ENCODE measurements around the gene TRIM32.
"Not testable (repeated sequence)": the region's sequence is repeated elsewhere in the genome, so short reads cannot be mapped to it uniquely, and the experiment has no call there.

Gene TRIM32

GRCh38 chr9:116683535-116683934 lies 3.6 kb upstream of the TRIM32 start:
- DNase-seq, result no peak

- no peak for DNase-seq
These were observed 1.9 kb upstream of the TRIM32 start for GRCh38 chr9:116685166-116685565.

GRCh38 chr9:116686135-116686534 lies 970 bp upstream of the TRIM32 start:
- no peak for DNase-seq

- peak; percentile 28 for DNase-seq
These were observed 422 bp upstream of the TRIM32 start for GRCh38 chr9:116686693-116687073.

GRCh38 chr9:116687754-116688135 lies 640 bp downstream of the TRIM32 start:
- peak; percentile 34 for DNase-seq

- no peak for DNase-seq
These were observed 1.8 kb downstream of the TRIM32 start for GRCh38 chr9:116688806-116689485.

GRCh38 chr9:116689486-116690032 lies 2.5 kb downstream of the TRIM32 start:
- no peak for DNase-seq

GRCh38 chr9:116690805-116691204 lies 3.7 kb downstream of the TRIM32 start:
- DNase-seq, result not testable (repeated sequence)

GRCh38 chr9:116691607-116692006 lies 4.5 kb downstream of the TRIM32 start:
- DNase-seq, result no peak

- DNase-seq, result no peak
These were observed 5.5 kb downstream of the TRIM32 start for GRCh38 chr9:116692616-116693015.

- DNase-seq, result no peak
These were observed 6.2 kb downstream of the TRIM32 start for GRCh38 chr9:116693233-116693731.

GRCh38 chr9:116694785-116695291 lies 7.7 kb downstream of the TRIM32 start:
- no peak for DNase-seq

- no peak for DNase-seq
These were observed 8.3 kb downstream of the TRIM32 start for GRCh38 chr9:116695438-116695837.

GRCh38 chr9:116697362-116697761 lies 10.3 kb downstream of the TRIM32 start:
- DNase-seq, result no peak

- no peak for DNase-seq
These were observed 10.8 kb downstream of the TRIM32 start for GRCh38 chr9:116697887-116698286.

GRCh38 chr9:116700279-116700678 lies 13.2 kb downstream of the TRIM32 start:
- DNase-seq, result no peak

GRCh38 chr9:116700882-116701865 lies 14.1 kb downstream of the TRIM32 start:
- no peak for DNase-seq

- no peak for DNase-seq
These were observed 15.0 kb downstream of the TRIM32 start for GRCh38 chr9:116701940-116702642.

- DNase-seq, result no peak
These were observed 16.5 kb downstream of the TRIM32 start for GRCh38 chr9:116703634-116704033.

- DNase-seq, result no peak
These were observed 17.4 kb downstream of the TRIM32 start for GRCh38 chr9:116704470-116704869.

GRCh38 chr9:116705531-116705930 lies 18.4 kb downstream of the TRIM32 start:
- no peak for DNase-seq
